HK-2 (cell line): ENCODE data around the gene PALS1.

Experiments used
- DNase-seq: peaks from one replicate; pipeline ENCODE4 v3.0.0-alpha.2; 2018; ENCODE audit not compliant: unreplicated experiment

PALS1 gene

DNA sequence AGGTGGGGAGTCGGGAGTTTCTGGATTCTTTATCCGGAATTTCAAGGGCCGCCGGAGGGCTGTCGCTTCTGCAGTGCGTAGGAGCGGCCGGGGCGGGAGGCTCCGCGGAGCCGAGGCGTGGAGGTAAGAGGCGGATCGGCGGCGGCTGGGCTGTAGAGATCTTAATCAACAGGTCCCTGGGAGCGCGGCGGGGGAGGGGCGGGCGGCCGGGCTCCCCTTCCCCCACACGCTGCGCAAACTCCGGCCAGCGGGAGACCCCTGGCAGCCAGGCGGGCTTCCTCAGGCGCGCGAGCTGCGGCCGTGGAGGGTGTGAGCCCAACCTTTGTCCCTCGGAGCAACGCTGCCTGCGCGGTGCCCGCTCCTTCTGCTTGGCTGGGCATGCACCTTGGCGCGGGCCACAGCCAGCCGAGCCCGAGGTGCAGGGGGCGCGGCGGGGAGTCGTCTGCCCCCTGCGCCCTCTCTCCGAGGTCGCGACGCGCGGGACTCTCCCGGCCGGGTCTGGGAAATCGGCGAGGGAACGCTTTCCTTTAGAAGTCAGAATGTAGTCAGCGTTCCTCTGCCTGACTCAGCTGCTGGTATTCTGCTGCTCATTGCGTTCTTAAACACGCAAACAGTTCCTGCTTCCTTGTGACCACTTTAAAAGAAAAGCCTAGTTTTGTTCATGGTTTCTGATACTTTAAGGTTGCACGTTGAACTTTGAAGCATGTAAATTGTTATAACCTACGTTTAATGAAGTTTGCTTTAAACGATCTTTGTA lies at the start of gene PALS1:
Gene PALS1, plus strand, starts transcription at position 25 of the 757 bp plus-strand sequence. CDS start 37,736 bp downstream, outside the sequence.
- peak; percentile 71 for DNase-seq

DNA sequence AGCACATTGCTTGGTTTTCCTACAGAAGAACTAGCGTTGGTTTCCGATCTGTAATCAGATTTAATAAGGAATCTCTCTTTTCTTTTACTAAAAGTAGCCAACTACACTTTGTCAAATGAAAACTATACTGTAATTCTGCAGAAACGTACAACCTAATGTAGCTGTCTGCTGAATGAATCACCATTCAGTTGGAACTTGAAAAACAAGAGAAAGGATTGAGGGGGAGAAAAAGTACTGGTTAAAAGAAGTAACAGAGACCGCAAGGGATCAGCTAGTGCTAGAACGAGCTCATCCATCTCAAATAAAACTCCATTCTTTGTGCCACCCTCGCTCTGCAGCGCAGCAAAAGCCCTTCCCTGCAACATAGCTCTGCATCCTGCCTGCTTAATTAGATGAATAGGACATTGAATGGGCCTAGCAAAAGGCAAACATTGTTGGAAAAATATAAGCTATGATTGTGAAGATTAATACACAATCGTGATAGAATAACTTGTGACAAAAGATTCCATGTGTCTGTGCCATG lies 49.4 kb upstream of the PALS1 start:
- DNase-seq, result no peak

DNA sequence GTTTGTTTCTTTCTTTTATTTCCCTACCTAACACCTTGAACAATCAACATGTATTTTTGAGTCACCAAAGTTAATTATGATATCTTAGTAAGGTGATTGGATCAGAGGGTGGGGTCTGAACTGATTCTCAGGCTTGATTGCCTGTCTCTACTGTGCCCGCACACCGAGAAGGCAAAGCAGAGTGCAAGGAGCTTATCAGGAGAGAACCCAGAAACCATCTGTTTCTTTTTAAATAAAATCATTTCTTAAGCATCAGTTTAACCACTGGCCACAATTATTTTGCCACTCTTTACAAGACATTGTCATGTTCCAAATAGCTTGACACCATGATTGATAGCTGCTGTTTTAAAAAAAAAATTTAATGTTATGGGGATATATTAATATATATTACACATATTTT lies 48.9 kb upstream of the PALS1 start:
- no peak for DNase-seq

DNA sequence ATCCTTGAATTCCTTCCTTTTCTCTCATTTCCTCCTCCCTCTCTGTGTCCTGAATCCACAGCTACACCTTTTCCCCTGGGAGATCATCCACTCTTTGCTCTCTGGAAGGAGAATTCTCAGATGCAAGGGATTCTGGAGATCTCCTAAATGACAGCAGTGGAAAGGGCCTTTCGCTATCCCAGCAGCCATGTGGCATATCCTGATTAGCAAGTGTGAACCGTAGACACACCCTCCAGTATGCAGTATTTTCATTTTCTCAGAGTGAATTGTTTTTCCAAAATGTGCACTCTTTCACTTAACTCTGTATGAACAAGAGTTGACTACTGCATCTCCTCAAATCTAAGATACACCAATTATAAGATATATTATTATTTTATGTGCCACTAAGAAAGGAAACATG lies 46.0 kb upstream of the PALS1 start:
- no peak for DNase-seq

DNA sequence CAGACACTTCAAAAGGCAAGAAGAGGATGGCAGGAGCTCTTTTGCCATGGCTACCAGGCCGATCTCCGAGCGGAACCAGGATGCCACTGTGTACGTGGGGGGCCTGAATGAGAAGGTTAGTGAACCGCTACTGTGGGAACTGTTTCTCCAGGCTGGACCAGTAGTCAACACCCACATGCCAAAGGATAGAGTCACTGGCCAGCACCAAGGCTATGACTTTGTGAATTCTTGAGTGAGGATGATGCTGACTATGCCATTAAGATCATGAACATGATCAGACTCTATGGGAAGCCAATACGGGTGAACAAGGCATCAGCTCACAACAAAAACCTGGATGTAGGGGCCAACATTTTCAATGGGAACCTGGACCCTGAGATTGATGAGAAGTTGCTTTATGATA lies 42.2 kb upstream of the PALS1 start:
- DNase-seq, result no peak

DNA sequence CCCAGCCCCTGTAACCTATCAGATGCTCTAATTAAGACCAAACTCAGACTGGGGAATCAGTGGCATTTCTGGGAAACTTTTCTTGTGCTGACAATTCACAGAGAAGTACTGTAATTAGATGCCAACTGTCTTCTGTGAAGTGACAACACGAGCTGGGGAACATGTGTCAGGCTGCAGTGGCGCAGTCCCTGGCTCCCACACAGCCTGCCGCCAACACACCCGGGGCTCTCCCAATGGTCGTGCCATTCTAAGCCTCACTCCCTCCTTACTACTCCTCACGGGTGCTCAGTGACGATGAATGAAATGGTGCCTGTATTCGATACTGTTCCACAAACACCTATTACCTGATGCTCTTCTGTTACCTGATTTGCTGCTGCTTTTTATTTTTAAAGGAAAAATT lies 33.4 kb upstream of the PALS1 start:
- no peak for DNase-seq

DNA sequence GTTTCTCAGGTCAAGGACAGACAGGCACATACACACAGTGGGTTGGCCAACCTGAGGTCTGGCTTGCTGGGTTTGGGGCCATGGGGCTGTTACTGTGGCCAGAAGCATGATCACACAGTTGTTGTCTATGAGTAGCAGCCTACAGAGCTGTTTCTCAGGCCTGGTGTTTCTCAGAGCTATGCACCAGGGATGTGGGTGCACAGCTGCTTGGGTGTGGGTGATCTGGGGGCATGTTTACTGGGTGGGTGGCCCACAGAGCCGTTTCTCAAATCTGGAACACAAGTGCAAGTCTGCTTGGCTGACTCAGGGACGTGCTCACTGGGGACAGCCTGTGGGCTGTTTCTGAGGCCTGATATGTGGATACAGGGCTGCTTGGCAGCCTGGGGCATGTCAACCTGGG lies 23.1 kb upstream of the PALS1 start:
- DNase-seq, result no peak

DNA sequence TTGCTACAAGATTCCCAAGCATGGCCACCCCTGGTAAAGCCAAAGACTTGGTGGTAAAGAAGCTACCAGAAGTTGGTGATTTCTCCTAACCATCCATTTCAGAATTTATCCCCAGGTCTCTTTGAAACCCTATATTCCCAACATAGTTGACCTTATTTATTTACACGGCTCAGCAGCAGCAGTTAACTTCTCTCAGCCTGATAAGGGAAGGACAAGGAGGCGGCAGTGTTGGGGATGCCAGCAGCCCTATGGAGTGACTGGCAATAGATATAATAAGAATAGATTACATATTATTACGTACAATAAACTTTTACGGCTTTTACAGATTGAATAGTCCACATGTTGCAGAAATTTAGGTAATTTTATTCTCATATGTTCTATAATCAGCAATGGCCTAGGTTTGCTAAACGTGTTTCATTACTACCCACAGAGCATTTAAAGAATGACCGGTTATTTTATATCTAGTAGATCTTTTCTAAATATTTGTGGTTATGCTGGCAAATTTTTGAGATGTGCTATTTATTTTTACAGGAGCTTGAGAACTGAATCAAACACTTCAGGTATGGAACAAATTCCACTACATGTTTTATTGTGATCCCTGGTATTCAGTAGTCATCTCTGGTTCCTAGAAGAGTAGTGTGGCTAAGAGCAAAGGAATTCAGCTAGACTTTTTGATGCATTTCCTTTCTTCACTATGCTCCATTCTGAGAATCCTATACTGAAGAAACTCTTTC lies 19.8 kb upstream of the PALS1 start:
- no peak for DNase-seq

DNA sequence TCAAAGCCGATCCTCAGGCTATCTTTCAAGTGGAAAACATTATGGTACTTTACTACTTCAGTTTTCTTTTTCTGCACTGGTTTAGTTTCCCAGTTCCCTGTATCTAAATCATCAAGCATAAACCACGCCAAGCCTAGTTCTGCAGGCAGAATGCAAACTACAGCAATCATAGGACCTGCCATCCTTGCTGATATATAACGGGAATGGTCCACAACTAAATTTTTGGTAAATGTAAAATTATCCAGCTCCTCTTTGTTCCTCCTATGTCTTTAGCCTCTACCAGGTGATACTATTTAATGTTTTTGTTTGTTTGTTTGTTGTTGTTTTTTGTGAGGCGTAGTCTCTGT lies 19.3 kb upstream of the PALS1 start:
- no peak for DNase-seq

DNA sequence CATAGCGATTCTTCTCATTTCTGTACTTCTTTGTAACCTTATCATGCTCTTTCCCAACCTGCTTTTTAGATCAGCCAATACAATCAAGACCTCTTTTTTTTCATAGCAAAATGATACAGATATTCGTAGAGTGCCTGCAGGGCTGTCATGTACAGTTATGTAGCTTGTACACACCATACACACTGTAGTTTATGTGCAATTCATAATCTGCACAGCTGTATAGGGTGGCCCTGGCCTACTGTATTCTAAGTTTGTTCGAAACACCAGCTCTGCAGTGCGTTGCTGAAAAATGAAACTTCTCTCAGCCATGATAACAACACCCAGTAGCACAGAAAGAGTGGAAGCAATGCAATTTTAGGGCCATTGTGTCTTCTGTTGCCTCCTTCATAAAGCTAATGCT lies 15.7 kb upstream of the PALS1 start:
- no peak for DNase-seq

DNA sequence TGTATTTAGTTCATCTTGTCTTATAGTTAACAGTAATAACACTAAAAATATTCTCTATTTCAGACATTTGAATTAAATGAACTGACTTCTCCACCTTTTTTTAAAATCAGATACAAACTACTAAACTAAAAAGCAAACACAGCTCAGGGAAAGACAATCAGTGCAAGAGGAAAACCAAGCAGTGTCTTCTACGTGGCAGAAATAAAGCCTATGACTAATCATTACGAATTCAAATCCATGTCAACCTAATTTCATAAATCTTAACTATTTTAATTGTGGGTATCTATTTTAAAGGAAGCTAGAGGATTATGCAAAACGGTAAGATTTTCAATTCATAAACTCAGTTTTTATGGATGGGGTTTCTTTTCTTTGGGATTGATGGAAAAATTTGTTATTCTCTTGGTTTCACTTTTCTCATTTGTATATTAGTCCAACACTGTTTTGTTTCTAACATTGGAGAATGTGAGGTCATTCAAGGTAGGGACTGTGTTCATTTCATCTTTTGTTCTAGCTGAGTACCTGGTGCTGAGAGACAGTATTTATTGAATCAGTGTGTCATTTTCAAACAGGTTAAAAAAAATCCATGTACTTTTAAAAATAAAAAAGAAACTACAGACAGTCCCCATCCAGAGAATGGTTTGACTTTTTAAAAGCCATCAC lies 12.8 kb upstream of the PALS1 start:
- no peak for DNase-seq

DNA sequence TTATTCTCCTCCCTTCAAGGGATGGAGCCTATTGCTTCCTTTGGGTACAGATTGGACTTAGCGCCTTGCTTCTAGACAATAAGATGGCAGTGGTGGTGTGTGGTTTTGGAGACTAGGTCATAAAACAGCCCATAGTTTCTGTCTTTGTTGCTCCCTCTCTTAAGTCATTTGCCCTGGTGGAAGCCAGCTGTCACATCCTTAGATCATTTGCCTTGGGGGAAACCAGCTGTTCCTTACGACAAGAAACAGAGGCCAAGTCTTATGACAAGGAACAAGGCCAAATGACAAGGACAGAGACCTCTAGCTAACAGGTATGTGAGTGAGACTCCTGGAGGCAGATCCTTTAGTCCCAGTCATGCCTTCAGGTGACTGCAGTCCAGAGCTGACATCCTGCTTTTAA lies 9.2 kb upstream of the PALS1 start:
- no peak for DNase-seq

DNA sequence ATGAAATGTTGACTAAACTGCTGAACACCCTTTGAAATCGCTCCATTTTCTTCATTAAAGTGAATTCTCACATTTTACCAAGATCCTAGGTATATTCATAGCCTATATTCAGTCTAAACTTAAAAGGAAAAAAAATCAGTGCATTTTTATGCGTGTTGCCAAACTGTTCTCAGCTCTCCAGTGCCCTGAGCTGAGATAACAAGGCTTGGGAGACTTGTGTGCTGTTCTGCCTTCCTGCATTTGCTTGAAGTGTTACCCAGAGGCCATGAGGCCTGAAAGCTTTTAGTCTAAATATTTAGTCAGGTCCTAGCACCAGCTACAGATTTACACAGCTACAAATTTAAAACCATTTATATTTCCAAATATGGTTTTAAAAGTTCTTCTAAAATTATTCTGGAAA lies 8.6 kb upstream of the PALS1 start:
- no peak for DNase-seq

DNA sequence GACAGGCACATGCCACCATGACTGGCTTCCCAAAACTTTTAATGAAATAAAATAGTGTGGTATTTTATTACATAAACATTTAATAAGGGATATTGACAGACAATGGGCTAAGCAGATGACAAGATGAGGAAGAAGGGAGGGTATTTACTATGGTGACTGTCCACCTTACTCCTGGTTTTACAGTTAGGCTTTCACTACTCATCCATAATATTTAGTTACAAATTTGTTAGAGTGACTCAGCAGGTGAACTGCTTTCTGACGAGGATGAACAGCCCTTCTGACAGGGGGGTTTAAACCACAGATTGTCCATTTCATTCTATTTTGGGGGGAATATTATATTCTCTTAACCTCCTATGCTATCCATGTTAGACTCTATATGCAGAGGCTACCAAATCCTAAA lies 3.6 kb upstream of the PALS1 start:
- no peak for DNase-seq

DNA sequence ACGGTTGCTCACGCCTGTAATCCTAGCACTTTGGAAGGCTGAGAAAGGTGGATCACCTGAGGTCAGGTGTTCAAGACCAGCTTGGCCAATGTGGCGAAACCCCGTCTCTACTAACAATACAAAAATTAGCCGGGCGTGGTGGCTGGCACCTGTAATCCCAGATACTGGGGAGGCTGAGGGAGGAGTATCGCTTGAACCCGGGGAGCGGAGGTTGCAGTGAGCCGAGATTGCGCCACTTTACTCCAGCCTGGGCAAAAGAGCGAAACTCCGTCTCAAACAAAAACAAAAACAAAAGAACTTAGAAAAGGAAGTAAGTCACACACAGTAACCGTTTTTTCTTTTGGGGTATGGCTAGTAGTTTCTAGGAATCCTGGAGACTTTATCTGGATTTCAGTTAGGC lies 1.7 kb upstream of the PALS1 start:
- DNase-seq, result no peak

DNA sequence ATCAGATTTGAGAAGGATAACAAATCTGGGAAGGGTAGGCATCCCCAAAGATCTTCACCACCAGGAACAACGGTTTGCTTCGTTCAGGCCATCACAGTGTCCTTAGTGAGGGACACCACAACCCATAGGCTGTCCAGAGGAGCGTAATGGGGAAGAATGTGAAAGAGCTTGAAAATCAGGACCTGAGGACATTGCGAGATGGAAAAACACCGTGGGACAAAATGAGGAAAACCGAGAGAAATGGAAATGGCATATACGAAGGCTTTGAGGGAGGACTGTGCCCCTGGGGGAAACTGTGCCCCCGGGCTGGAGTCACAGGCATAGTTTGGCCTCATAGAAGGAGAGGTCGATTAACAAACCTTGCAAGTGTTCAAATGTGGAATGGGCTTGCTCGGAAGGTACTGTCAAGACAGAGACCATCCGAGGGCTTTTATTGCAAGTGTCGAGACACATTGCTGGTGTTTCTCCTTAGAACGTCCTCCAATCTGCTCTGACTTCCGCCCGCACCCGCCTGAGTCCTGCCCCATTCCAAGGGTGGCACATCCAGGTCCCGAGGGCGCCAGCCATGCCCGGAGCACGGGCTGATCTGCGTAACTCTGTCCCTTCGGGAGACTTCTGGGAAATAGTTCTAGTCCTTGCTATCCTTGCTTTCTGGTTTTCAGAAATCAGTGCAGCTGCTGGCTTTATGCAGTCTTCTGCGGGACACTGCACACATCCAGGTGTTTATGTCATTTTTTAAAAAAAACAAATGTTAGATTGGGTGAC lies 885 bp upstream of the PALS1 start:
- peak; percentile 64 for DNase-seq

DNA sequence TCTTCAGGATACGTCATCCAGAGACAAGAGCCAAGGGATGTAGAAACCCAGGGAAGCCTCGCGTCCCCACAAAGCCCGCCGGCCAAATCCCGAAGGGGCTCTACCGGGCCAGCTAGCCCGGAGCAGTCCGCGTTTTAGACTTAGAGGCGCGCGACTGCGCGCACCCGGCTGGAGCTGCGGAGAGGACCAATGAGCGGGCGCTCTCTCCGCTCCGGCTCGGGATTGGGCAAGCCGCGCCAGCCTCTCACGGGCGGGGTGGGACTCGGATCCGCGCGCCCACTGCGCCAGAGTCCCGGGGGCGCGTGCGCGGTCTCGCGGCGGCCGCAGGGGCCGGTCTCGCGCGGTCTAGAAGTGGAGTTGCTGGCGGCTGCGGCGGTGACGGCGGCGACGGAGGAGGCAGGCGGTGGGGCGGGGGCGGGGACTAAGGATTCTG lies 241 bp upstream of the PALS1 start:
- peak; percentile 97 for DNase-seq

DNA sequence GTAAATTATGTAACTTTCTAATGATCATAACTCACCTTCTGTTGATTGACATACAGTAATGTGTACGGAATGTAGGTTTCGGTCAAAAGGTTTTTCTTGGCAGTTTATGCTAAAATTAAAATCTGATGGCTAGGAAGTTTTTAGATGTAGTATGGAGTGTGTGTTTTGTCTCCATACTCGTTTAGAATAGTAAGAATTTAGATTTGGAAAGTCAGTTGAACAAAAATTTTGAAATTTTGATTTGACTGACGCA lies 859 bp downstream of the PALS1 start:
- DNase-seq, result no peak

DNA sequence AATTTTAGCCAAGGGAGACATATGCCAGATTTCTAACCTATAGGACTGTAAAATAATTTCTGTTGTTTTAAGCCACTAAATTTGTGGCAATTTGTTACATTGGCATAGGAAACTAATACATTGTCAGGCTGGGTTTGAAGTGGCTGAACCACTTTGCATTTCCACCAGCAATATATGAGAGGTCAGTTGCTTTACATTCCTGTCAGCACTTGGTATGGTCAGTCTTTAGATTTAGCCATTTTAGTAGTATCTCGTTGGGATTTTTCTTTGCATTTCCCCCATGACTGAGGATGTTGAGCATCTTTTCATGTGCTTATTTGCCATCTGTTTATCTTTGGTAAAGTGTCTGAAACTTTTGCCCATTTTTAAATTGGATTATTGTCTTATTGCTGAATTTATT lies 3.9 kb downstream of the PALS1 start:
- DNase-seq, result no peak

DNA sequence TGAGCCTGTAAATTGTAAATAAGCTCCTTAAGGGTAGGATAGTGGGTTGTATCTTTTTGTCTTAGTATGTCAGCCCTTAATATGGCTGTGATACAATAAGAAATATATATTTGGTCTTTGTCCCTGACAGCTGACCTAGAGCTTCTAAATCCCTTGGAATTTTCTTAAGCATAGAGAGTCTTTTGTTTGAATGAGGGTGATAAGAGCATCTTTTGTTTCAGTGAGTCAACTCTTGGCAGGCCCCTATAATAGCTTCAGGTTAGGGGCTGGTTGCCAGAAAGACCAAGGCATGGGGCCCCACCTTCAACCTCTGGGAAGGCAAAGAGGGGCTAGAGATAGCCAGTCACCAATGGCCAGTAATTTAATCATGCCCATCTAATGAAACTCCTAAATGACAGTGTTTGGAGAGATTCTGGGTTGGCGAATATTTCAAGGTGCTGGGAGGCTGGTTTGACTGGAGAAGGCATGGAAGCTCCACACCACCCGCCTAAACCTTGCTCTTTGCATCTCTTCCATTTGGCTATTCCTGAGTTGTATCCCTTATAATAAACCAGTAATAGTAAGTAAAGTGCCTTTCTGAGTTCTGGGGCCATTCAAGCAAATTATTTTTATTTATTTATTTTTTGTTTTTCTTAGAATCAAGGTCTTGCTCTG lies 10.5 kb downstream of the PALS1 start:
- DNase-seq, result no peak

DNA sequence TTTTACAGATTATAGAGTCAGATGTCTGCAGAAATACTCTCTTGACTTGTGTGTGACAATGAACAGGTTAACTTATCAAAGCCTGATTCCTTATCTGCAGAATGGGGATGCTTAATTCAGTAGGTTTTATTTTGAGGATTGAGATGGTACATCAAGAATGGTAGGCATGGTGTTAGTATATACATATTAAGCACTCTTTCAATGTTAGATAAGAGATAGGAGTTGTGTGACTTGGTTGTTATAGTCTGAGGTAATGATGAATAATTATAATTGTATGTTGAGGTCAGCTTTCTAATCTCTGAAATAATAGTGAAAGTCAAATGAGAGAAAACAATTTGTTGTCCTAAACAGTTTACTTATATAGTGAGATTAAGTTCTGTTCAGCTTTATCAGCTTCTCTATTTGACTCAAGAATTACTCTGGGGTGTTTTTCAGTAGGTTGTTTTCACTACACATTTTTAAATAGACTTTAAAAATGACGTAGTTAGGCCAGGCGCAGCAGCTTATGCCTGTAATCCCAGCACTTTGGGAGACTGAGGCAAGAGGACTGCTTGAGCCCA lies 11.9 kb downstream of the PALS1 start:
- no peak for DNase-seq

DNA sequence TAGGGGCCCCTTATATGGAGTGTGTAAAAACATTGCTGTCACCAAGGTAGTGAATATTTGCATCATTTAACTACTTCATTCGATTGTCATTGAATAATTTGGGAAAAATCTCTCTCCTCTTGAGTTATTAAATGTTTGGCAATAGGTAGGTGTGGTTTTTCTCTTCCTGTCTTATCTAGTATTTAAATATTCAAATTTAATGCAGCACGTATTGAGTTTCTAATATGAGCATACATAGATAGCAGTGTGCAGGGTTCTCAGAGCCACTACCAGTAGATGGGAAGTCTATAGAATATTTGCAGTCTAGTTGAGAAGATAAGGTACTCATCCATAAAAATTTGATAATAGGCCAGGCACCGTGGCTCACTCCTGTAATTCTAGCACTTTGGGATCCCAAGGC lies 16.7 kb downstream of the PALS1 start:
- no peak for DNase-seq
